Gastroesophageal sphincter (tissue), 3 donors: ENCODE results near the gene GREM1.
A peak's percentile ranks its signal among the peaks of the same experiment; 100 is the strongest.

Source experiments
- EP300 ChIP-seq: sonication (generic); formaldehyde crosslinking; IDR thresholded peaks from one replicate; pipeline ENCODE4 v1.6.1; 2017; ENCODE audit warnings: antibody characterized with exemption, mild to moderate bottlenecking
- POLR2AphosphoS5 ChIP-seq: sonication (generic); formaldehyde crosslinking; IDR thresholded peaks from one replicate; pipeline ENCODE4 v1.6.1; 2017; ENCODE audit warnings: antibody characterized with exemption
- TF ChIP-seq, protein P1 (sequence below), 4 experiments: fragments of 200-600 bp in 2 of 4; fragments of 450-650 bp in 2 of 4; sonication (generic) in 1 of 4; IDR thresholded peaks; one replicate each; pipeline ENCODE4 v1.5.1; 2017 to 2019; ENCODE audit warnings: antibody characterized with exemption in 4 of 4, mild to moderate bottlenecking in 2 of 4, moderate library complexity in 2 of 4

- TF ChIP-seq, protein P1, sequence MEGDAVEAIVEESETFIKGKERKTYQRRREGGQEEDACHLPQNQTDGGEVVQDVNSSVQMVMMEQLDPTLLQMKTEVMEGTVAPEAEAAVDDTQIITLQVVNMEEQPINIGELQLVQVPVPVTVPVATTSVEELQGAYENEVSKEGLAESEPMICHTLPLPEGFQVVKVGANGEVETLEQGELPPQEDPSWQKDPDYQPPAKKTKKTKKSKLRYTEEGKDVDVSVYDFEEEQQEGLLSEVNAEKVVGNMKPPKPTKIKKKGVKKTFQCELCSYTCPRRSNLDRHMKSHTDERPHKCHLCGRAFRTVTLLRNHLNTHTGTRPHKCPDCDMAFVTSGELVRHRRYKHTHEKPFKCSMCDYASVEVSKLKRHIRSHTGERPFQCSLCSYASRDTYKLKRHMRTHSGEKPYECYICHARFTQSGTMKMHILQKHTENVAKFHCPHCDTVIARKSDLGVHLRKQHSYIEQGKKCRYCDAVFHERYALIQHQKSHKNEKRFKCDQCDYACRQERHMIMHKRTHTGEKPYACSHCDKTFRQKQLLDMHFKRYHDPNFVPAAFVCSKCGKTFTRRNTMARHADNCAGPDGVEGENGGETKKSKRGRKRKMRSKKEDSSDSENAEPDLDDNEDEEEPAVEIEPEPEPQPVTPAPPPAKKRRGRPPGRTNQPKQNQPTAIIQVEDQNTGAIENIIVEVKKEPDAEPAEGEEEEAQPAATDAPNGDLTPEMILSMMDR (IDR thresholded peaks at IDR 0.05), result no peak
- TF ChIP-seq EP300 (no peak), POLR2AphosphoS5 (peak; percentile 36)
Measured at GRCh38 chr15:32730677-32731654, 13.2 kb downstream of the GREM1 start.
